Lower leg skin (tissue), 4 donors: ENCODE measurements around the gene GPATCH2. TPM values are rescaled to one million over a fixed set of nuclear protein-coding genes. Genes with fewer than 3 reads are reported as not detected.

Experiments
- DNase-seq, 2 donors: peaks; one replicate each; pipeline ENCODE4 v3.0.0-alpha.2; 2019; ENCODE audit warnings: low spot score in 2 of 2
- H3K4me3 ChIP-seq: fragments of 200-600 bp; sonication (generic); 2 replicates; pipeline ENCODE4 v1.5.1; 2017; ENCODE audit warnings: mild to moderate bottlenecking, low read depth; ENCODE audit not compliant: poor library complexity, severe bottlenecking
- POLR2A ChIP-seq, 2 donors: fragments of 450-650 bp; IDR thresholded peaks; one replicate each; pipeline ENCODE4 v1.6.1; 2016 to 2017; ENCODE audit warnings: antibody characterized with exemption in 2 of 2, mild to moderate bottlenecking in 1 of 2, moderate library complexity in 1 of 2
- WGBS, 2 donors: methylation state at CpG; one replicate each; pipeline ENCODE4 v1.1.5; 2018; 5-methylcytosine and 5-hydroxymethylcytosine counted together
- intact Hi-C: fragments of 100-400 bp; cut with DNase I; formaldehyde crosslinking; loops from one replicate; pipeline ENCODE4 v1.15.0; 2023; ENCODE audit warnings: low total_unique reads
- total RNA-seq, 4 donors: library from RNA; depleted of rRNA; stranded (reverse); fragments of >200 nt; gene quantifications; one replicate each; pipeline ENCODE4 v1.1.0, GENCODE V29; 2016
- TF ChIP-seq, protein P1 (sequence below), 3 donors: fragments of 450-650 bp; IDR thresholded peaks; one replicate each; pipeline ENCODE4 v1.5.1; 2016; ENCODE audit warnings: antibody characterized with exemption in 3 of 3, mild to moderate bottlenecking in 3 of 3, moderate library complexity in 2 of 3

GPATCH2 gene
- total RNA-seq, 4 donors from 2014 or later: 8.7 to 11.7 (median 9.2) TPM

DNA sequence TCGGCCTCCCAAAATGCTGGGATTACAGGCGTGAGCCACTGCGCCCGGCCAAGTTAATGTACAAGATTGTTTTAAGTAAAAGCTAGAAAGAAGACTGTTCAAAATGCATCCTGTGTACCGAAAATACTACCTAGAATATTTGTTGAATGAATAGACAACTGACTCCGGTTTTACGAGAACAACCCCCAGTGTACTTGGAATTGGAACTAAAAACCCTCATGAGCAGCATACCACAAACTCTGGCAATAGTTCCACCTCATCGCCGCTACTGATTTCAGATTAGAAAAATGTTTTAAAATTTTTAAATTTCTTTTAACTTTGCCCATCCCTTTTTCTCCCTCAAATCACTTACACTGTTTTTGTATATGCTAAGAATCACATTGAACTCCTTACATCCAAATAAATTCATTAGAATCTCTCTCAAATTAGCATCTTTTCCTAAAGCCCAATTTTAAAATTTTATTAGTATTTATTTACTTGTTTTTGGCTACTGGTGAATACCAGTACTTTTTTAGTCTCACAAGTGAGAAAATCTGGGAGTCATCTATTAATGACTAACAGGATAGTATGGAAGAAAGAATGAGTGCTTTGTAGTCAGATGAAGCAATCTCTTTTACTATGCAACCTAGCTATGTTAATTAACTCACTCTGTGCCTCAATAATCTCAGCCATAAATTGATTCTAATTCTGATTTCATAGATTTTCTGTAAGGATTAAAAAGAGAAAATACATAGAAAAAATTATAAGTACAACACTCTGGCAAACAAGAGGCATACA is 95.1 kb downstream of the GPATCH2 start:
- intact Hi-C loops: no loop called here
- no peak for DNase-seq
- 96% methylated on average over 9 of the region's 9 CpGs for WGBS, 2 donors
- no peak overlapping the region for H3K4me3 ChIP-seq
- TF ChIP-seq, protein P1, sequence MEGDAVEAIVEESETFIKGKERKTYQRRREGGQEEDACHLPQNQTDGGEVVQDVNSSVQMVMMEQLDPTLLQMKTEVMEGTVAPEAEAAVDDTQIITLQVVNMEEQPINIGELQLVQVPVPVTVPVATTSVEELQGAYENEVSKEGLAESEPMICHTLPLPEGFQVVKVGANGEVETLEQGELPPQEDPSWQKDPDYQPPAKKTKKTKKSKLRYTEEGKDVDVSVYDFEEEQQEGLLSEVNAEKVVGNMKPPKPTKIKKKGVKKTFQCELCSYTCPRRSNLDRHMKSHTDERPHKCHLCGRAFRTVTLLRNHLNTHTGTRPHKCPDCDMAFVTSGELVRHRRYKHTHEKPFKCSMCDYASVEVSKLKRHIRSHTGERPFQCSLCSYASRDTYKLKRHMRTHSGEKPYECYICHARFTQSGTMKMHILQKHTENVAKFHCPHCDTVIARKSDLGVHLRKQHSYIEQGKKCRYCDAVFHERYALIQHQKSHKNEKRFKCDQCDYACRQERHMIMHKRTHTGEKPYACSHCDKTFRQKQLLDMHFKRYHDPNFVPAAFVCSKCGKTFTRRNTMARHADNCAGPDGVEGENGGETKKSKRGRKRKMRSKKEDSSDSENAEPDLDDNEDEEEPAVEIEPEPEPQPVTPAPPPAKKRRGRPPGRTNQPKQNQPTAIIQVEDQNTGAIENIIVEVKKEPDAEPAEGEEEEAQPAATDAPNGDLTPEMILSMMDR (IDR thresholded peaks at IDR 0.05): no peak
- no peak for TF ChIP-seq POLR2A (IDR thresholded peaks at IDR 0.05)

DNA sequence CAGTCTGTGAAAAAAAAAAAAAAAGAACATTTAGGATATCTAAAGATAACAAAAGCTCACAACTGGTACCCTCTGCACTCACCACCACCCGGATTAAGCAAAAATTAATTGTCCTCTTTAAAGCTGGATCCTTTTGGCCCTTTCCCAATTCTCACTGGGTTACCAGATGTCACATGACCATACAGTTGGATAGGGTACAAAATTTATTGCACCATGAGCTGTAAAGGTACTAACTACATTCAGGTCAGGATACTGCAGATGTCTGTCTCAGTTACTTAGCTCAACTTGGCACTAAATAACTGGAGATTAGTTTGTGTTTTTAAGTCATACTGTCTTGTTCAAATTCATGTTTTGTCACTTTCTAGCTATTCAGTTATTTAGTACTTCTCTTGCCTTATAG is 96.3 kb downstream of the GPATCH2 start:
- TF ChIP-seq, protein P1 (IDR thresholded peaks at IDR 0.05): no peak
- no peak for TF ChIP-seq POLR2A (IDR thresholded peaks at IDR 0.05)
- 51 to 60% methylated on average over 1 of the region's 1 CpG for WGBS, 2 donors
- DNase-seq: no peak
- intact Hi-C loops: no loop called here
- no peak overlapping the region for H3K4me3 ChIP-seq

DNA sequence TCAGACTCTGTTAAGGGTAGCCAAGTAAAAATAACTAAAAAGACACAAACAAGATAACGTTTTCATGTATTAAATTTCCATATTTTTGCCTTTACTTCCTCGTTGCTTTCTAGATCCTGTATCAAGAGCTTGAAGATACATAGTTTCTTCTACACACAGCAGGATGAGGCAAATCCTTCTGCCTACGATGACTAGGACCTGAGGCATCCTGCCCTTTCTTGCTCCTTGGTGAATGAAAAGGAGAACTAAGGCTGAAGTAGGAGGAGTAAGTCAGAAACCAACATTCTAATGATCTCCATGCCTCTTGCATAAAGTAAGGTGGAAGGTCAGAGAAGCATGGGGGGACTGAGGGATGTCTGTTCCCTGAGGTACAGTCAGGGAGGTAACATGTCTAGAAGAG is 102.6 kb downstream of the GPATCH2 start:
- H3K4me3 ChIP-seq: no peak overlapping the region
- WGBS, 2 donors: 77 to 89% methylated on average over 3 of the region's 3 CpGs
- DNase-seq: no peak
- intact Hi-C loops: no loop called here
- TF ChIP-seq, protein P1 (IDR thresholded peaks at IDR 0.05): no peak
- no peak for TF ChIP-seq POLR2A (IDR thresholded peaks at IDR 0.05)

DNA sequence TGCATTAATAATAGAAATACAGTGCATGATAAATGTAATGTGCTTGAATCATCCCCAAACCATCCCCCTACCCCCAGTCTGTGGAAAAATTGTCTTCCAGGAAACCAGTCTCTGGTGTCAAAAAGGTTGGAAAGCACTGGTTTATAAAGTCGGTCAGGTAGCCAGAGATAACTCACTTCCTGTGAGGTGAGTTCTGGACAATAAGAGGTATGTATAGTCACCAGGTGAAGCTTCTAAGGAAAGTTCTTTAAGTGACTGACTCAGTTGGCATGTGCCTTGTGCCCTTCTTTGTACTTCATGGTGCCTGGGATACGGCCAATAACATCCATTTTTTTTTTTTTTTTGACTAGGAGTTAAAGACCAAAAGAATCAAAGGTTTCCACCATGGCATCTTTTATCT is 103.7 kb downstream of the GPATCH2 start:
- WGBS, 2 donors: 93 to 97% methylated on average over 2 of the region's 2 CpGs
- H3K4me3 ChIP-seq: no peak overlapping the region
- no peak for DNase-seq
- TF ChIP-seq, protein P1 (IDR thresholded peaks at IDR 0.05): no peak
- no peak for TF ChIP-seq POLR2A (IDR thresholded peaks at IDR 0.05)
- intact Hi-C loops: no loop called here

DNA sequence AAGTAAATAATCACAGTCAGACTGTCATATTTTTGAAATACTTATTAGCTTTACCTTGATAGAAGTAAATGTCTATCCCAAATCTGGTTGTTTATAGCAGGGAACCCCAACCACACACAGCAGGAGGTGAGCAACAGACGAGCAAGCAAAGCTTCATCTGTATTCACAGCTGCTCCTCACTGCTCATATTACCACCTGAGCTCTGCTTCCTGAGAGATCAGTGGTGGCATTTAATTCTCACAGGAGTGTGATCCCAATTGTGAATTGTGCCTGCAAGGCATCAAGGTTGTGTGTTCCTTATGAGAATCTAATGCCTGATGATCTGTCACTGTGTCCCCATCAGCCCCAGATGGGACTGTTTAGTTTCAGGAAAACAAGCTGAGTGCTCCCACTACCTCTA is 104.3 kb downstream of the GPATCH2 start:
- TF ChIP-seq, protein P1 (IDR thresholded peaks at IDR 0.05): no peak
- TF ChIP-seq POLR2A (IDR thresholded peaks at IDR 0.05): no peak
- DNase-seq: no peak

More for the DNA sequence above, 104.3 kb downstream of the GPATCH2 start:
- H3K4me3 ChIP-seq: no peak overlapping the region
- intact Hi-C loops: no loop called here
- 89 to 100% methylated on average over 1 of the region's 1 CpG for WGBS, 2 donors
